ENCODE measurements around the gene C19orf25.
"Not testable (repeated sequence)": the region's sequence is repeated elsewhere in the genome, so short reads cannot be mapped to it uniquely, and the experiment has no call there.

The C19orf25 gene

GRCh38 chr19:1495051-1495798 is 16.2 kb upstream of the C19orf25 start:
- no peak for DNase-seq

DNA sequence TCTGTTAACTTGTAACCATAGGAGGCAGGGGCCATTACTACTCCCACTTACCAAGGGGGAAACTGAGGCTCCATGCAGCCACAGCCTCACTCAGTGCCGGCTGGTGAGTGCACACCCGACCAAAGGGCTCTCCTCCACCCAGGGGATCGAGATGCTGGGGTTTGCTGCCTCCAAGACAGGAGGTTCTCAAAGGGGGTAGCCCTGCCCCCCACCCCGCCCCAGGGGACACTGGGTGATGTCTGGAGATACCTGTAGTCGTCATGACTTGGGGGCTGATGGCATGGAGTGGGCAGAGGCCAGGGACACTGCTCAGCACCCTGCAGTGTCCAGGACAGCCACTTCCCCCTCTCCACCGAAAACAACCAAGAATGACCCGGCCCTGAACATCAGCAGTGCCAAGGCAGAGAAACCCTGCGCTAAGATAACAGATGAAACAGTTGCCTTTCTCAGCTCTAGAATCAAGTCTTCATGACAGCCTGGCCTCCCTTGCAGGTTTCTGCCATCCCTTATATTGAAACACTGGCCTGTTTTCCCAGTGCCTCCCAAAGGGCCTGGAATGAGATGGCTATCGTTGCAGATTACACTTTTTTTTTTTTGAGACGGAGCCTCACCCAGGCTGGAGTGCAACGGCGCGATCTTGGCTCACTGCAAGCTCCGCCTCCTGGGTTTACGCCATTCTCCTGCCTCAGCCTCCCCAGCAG is 15.2 kb upstream of the C19orf25 start:
- DNase-seq: no peak

- no peak for DNase-seq
These were observed 13.5 kb upstream of the C19orf25 start for GRCh38 chr19:1492474-1493006.

- DNase-seq: no peak
These were observed 12.8 kb upstream of the C19orf25 start for GRCh38 chr19:1491849-1492170.

DNA sequence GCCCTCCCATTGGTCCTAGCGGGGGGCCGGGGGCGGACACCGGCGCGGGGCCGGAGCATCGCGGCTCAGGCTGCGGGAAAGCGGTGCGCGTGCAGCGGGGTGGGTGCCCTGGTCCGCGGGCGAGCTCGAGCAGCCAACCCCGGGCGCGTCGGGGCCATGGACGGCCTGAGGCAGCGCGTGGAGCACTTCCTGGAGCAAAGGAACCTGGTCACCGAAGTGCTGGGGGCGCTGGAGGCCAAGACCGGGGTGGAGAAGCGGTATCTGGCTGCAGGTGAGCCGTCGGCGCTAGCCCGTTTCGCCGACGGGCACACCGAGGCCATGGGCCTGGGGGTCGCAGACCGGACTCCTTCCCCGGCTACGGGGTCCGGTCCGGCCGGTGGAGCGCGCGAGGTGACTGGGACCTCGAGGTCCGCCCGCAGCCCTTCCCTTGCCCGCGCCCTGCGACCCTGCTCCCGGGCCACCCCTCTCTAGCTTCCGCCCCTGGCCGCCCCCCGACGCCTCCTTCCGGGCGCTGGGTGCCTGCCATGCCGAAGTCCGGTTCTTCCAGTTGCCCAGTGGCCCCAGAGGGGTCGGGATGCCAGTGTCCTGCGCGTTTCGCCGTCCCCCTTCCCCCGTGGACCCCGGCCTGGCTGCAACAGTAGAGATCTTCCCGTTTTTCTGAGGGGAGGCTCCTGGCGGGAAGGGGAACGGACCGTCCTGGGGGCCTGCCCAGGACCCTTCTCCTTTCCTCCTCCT is 12.3 kb upstream of the C19orf25 start, which contains the start of gene REEP6:
Gene REEP6, plus strand, starts transcription at position 68 of the 735 bp plus-strand sequence. Its CDS starts 89 bp downstream, at position 157.
- DNase-seq: no peak

GRCh38 chr19:1490311-1491113 is 11.5 kb upstream of the C19orf25 start, which contains the start of gene PCSK4:
Gene PCSK4, minus strand, starts transcription at chr19:1490350. Its CDS starts 4 bp downstream, at chr19:1490346.
- peak; percentile 99 for DNase-seq

GRCh38 chr19:1489463-1490310 is 10.7 kb upstream of the C19orf25 start:
- no peak for DNase-seq

DNA sequence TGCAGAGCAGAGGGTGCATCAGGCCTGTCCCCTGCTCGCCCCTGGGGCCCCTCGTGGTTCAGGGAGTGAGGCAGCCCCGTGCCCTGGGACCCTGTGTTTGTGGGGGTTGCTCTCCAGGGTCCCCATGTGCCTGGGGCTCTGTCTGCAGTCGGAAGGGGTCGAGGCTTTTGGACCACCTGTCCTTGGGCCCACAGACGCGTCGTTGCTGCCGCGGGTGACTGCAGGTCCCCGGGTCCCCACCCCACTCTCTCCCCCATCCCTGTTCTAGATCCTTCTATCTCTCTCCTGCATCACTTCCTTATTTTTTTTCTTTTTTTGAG is 9.2 kb upstream of the C19orf25 start:
- DNase-seq: no peak

DNA sequence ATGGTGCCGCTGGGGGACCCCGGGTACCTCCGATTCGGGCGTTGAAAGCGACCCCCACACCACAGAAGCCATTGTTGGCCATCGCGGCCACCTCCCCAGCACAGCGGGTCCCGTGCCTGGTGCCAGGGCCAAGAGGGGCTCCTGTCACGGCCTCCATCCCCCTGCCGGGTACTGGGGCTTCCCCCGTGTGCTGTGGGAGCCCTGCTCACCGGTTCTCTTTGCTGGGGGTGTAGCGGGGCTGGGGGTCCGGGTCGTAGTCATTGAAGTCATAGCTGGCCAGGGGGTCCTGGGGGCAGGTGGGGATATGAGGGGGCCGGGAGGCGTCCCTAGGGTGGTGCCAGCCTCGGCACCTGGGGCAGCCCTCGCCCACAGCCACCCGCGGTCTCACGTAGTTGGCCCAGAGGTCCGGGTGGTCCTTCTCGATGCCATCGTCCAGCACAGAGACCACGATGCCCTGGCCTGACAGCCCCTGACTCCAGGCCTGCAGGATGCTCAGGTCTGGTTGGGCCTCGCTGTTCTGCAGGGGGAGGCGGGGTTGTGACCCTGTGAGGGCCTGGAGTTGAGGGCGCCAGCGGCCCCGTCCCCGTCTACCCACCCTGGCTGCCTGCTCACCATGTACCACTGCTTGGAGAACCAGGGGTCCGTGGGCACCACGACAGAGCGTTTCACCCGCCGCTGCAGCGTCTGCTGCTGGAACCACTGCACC is 8.7 kb upstream of the C19orf25 start:
- no peak for DNase-seq

- no peak for DNase-seq
These were observed 7.9 kb upstream of the C19orf25 start for GRCh38 chr19:1486720-1487575.

DNA sequence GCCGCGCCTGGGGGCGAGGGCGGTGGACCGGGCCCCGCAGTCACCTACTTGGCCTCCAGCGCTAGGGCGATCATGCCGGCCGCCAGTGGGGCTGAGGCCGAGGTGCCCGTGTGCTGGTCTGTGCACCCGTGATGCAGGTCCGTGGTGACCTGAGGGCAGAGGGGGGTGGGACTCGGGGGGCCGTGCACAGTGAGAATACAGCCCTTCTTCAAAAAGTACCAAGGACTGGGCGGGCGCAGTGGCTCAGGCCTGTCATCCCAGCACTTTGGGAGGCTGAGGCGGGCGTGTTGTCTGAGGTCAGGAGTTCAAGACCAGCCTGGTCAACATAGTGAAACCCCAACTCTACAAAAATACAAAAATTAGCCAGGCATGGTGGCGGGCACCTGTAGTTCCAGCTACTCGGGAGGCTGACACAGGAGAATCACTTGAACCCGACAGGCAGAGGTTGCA is 5.0 kb upstream of the C19orf25 start:
- DNase-seq: no peak

DNA sequence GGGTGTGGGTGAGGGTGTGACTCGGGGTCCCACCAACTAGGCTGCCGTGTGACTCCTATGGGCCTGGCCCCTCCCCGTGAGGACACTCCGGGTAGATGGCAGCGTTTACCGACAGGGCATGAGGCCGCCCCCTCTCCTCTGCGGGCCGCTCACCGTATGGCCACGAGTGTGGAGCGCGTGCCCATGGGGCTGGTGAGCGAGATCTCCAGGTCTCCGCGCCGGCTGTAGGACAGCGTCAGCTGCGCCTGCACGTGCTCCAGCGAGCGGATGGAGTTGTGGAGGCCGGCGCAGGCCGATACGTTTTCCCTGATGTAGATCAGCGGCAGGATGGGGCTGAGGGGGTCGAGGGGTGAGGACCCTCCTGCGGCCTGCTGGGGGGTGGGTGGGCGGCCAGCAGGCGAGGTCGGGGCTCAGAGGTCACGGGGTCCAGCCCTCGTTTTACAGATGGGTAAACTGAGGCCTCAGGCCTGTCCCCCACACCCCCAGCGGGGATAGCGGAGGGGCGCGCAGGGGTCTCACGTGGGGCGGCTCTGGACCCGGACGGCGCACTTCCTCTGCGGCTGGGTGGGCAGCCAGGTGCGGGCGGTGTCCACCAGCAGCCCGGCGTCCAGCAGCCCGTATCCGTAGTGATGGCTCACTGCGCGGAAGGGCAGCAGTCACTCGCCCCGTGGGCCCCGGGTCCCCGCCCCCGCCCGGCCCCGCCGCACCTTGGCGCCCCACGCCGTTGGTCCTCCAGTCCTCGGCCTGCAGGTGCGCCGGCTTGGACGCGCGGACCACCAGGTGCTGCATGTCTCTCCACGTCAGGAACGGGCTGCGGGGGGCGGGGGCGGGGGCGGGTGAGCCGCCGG is 4.3 kb upstream of the C19orf25 start:
- DNase-seq: no peak

DNA sequence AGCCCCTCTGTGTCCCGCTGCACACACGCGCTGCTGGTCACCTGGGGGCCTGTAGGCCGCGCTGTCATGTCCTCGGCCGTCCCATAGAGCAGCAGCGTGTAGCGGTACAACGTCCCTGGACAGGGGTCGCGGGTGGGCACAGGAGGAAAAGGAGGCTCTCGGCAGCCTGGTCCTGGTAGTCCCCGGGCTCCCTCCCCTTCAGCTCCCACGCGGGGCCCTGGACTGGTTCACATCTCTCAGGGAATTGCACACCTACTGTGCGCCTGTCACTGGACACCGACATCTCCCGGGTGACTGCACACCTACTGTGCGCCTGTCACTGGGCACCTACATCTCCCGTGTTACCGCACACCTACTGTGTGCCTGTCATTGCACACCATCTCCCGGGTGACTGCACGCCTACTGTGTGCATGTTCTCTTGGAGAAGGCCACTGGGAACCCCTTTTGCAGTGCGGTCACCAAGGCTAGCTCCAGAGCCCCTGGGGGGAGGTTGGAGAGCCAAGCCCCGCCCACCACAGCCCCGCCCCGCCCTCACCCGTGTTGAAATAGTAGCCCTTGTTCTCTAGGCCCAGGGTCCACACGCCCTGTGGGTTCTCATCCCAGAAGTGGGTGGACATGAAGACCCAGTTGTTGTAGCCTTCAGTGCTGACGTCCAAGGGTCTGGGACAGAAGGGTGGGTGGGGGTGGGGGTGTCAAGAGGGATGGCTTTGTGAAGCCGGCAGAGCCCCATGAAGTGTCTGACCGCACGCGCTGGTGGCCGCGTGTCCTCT is 3.5 kb upstream of the C19orf25 start:
- no peak for DNase-seq

GRCh38 chr19:1481893-1482360 is 2.9 kb upstream of the C19orf25 start:
- DNase-seq: no peak

DNA sequence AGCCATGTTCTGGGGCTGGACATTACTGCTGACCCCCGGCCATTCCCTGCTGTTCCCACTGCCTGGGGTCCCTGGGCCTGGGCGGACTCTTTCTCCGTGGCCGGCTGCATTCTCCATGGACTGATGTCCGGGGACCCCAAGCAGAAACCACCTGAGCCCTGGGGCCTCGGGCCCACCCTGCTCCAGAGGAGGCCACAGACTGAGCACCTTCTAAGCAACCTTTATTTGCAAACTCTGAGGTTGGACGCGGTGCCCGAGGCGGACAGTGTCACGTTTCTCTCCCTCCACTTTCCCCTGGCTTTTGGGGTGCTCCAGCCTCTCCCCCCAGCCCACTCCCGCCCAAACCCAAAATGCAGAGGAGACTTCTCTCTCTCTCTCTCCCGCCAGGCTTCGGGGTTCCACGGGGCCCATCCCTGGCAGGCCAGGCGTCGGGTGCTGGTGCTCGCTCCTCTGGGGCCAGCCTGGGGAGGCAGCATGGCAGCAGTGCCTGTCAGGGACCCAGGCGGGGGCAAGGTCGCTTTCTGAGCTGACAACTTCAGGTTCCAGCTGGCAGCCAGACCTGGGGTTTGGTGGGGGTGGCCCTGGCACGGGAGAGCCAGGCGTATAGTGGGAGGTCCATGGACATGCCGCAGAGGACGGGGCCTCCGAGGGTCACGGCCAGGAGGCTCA is 2.3 kb upstream of the C19orf25 start:
- no peak for DNase-seq

DNA sequence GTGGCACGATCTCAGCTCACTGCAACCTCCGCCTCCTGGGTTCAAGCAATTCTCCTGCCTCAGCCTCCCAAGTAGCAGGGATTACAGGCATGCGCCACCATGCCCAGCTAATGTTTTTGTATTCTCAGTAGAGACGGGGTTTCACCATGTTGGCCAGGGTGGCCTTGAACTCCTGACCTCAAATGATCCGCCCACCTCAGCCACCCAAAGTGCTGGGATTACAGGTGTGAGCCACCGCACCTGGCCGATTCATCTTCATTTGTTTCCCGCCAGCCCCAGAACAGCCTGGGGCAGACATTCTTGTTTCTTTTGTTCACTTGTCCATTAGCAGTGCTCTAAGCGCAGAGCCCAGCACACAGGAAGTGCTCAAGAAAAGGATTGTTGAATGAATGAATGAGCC is 2.0 kb downstream of the C19orf25 start:
- DNase-seq: not testable (repeated sequence)

- DNase-seq: no peak
These were observed 3.1 kb downstream of the C19orf25 start for GRCh38 chr19:1475751-1476437.
